Neuronal stem cell (in vitro differentiated cells): ENCODE results near the gene TMBIM4.
A peak's percentile ranks its signal among the peaks of the same experiment; 100 is the strongest.

ENCODE experiments used
- DNase-seq: peaks from one replicate; pipeline ENCODE4 v3.0.0-alpha.2; 2013; ENCODE audit warnings: low spot score
- H2AFZ ChIP-seq: one replicate; pipeline ENCODE4 v1.6.1; 2013; ENCODE audit warnings: mild to moderate bottlenecking, low read length, inconsistent platforms
- H2AK5ac ChIP-seq: 2 replicates; pipeline ENCODE4 v1.6.1; 2013; ENCODE audit warnings: low read depth, mild to moderate bottlenecking, inconsistent platforms, low read length, moderate library complexity, mixed read lengths
- H2BK120ac ChIP-seq: 2 replicates; pipeline ENCODE4 v1.6.1; 2013; ENCODE audit warnings: low read depth, mild to moderate bottlenecking, inconsistent platforms, low read length, moderate library complexity, mixed read lengths
- H2BK12ac ChIP-seq: one replicate; pipeline ENCODE4 v1.6.1; 2013; ENCODE audit warnings: low read length, inconsistent platforms
- H2BK15ac ChIP-seq: 2 replicates; pipeline ENCODE4 v1.6.1; 2013; ENCODE audit warnings: mild to moderate bottlenecking, low read length, inconsistent platforms, mixed read lengths
- H2BK5ac ChIP-seq: one replicate; pipeline ENCODE4 v1.6.1; 2013; ENCODE audit warnings: inconsistent platforms, mild to moderate bottlenecking, low read length, moderate library complexity
- H3K14ac ChIP-seq: one replicate; pipeline ENCODE4 v1.6.1; 2013; ENCODE audit warnings: low read length, inconsistent platforms
- H3K18ac ChIP-seq: 2 replicates; pipeline ENCODE4 v1.6.1; 2013; ENCODE audit warnings: low read length, inconsistent platforms
- H3K23ac ChIP-seq: 2 replicates; pipeline ENCODE4 v1.6.1; 2013; ENCODE audit warnings: low read depth, mild to moderate bottlenecking, mixed read lengths, low read length, inconsistent platforms; ENCODE audit not compliant: poor library complexity
- H3K27ac ChIP-seq: replicated peaks from 3 replicates; pipeline ENCODE4 v1.5.1; 2013; ENCODE audit warnings: low read length, inconsistent platforms
- H3K27me3 ChIP-seq, 3 experiments: 2 replicates each; pipeline ENCODE4 v1.6.1; 2013; ENCODE audit warnings: low read length in 3 of 3, mild to moderate bottlenecking in 2 of 3, inconsistent platforms in 1 of 3, low read depth in 1 of 3, mixed read lengths in 1 of 3, moderate library complexity in 1 of 3; ENCODE audit not compliant: control insufficient read depth in 3 of 3, insufficient read depth in 3 of 3
- H3K36me3 ChIP-seq, 2 donors: replicated peaks in 1 of 2; 2 replicates each; pipeline ENCODE4 v1.6.1; 2013; ENCODE audit warnings: low read length in 2 of 2; ENCODE audit not compliant: control insufficient read depth in 2 of 2, insufficient read depth in 2 of 2
- H3K4ac ChIP-seq: 2 replicates; pipeline ENCODE4 v1.6.1; 2013; ENCODE audit warnings: inconsistent platforms, mild to moderate bottlenecking, low read length, moderate library complexity
- H3K4me1 ChIP-seq, 2 donors: 1 replicate in 1 of 2; 2 replicates in 1 of 2; pipeline ENCODE4 v1.6.1; 2013; ENCODE audit warnings: low read length in 2 of 2, low read depth in 1 of 2; ENCODE audit not compliant: control insufficient read depth in 2 of 2, insufficient read depth in 1 of 2
- H3K4me2 ChIP-seq: one replicate; pipeline ENCODE4 v1.6.1; 2013; ENCODE audit warnings: mild to moderate bottlenecking, low read length, inconsistent platforms; ENCODE audit not compliant: insufficient read depth, poor library complexity, severe bottlenecking
- H3K4me3 ChIP-seq, 2 donors: 2 replicates each; pipeline ENCODE4 v1.5.1; 2013; ENCODE audit warnings: low read length in 2 of 2, mild to moderate bottlenecking in 2 of 2, inconsistent platforms in 1 of 2, moderate library complexity in 1 of 2
- H3K79me1 ChIP-seq: one replicate; pipeline ENCODE4 v1.6.1; 2013; ENCODE audit warnings: low read depth, mild to moderate bottlenecking, inconsistent platforms, low read length, moderate library complexity
- H3K9ac ChIP-seq: one replicate; pipeline ENCODE4 v1.6.1; 2013; ENCODE audit warnings: mild to moderate bottlenecking, low read depth, low read length, inconsistent platforms; ENCODE audit not compliant: poor library complexity
- H3K9me3 ChIP-seq, 2 donors: replicated peaks in 1 of 2; 2 replicates each; pipeline versions ENCODE3 to v1.6.1; 2013; ENCODE audit warnings: low read length in 2 of 2, mild to moderate bottlenecking in 2 of 2, inconsistent platforms in 1 of 2, low read depth in 1 of 2, mixed read lengths in 1 of 2, moderate library complexity in 1 of 2; ENCODE audit not compliant: control insufficient read depth in 2 of 2, insufficient read depth in 1 of 2
- H4K8ac ChIP-seq: one replicate; pipeline ENCODE4 v1.6.1; 2013; ENCODE audit warnings: low read depth, mild to moderate bottlenecking, inconsistent platforms, low read length, moderate library complexity
- H4K91ac ChIP-seq: one replicate; pipeline ENCODE4 v1.6.1; 2013; ENCODE audit warnings: low read length, low read depth, mild to moderate bottlenecking, inconsistent platforms; ENCODE audit not compliant: poor library complexity
- WGBS, 2 donors: extraction: QIAGEN DNeasy Blood & Tissue Kit; methylation state at CpG; one replicate each; pipeline ENCODE4 v1.1.7; 2013; ENCODE audit warnings: missing lambda C conversion rate in 2 of 2, mixed read lengths in 1 of 2; ENCODE audit not compliant: insufficient read length in 2 of 2, insufficient replicate concordance in 1 of 2; ENCODE audit errors: extremely low coverage in 2 of 2; 5-methylcytosine and 5-hydroxymethylcytosine counted together

Gene TMBIM4

GRCh38 chr12:66170606-66171005, 810 bp upstream of the TMBIM4 start:
- Histone ChIP-seq H3K4me1 (no peaks in the 10 kb centered on the region), H4K91ac (no peak overlapping the region), H3K18ac (no peak overlapping the region), H3K9ac (no peak overlapping the region), H3K27ac (no peak overlapping the region), H2BK120ac (no peak overlapping the region), H3K27me3 (no peaks in the 10 kb centered on the region), H2AFZ (no peak overlapping the region), H3K4me2 (no peak overlapping the region), H2BK12ac (no peak overlapping the region), H2BK5ac (no peak overlapping the region), H4K8ac (no peak overlapping the region), H2BK15ac (no peak overlapping the region), H2AK5ac (no peak overlapping the region), H3K14ac (no peak overlapping the region), H3K9me3 (peaks cover 0 to 14% of the 10 kb centered on the region in 2 donors), H3K4me3 (peak overlapping the region; percentile 61 to 64), H3K4ac (no peak overlapping the region), H3K79me1 (no peaks in the 10 kb centered on the region), H3K36me3 (no peaks in the 10 kb centered on the region), H3K23ac (no peak overlapping the region)
- DNase-seq: no peak
- 100% methylated on average over 1 of the region's 3 CpGs for whole genome bisulfite sequencing, 2 donors

GRCh38 chr12:66168410-66168809, 1.4 kb downstream of the TMBIM4 start:
- Histone ChIP-seq H3K23ac (no peak overlapping the region), H3K4me2 (no peak overlapping the region), H2AK5ac (no peak overlapping the region), H3K79me1 (no peaks in the 10 kb centered on the region), H3K36me3 (no peaks in the 10 kb centered on the region), H3K4ac (no peak overlapping the region), H3K18ac (no peak overlapping the region), H3K27me3 (no peaks in the 10 kb centered on the region), H3K4me3 (peak overlapping the region in 1 of 2 donors; percentile 61), H3K9ac (no peak overlapping the region), H2BK12ac (no peak overlapping the region), H4K91ac (no peak overlapping the region), H2BK5ac (no peak overlapping the region), H2BK120ac (no peak overlapping the region), H2BK15ac (no peak overlapping the region), H4K8ac (no peak overlapping the region), H3K27ac (no peak overlapping the region), H3K4me1 (no peaks in the 10 kb centered on the region), H3K14ac (no peak overlapping the region), H3K9me3 (peaks cover 0 to 28% of the 10 kb centered on the region in 2 donors), H2AFZ (no peak overlapping the region)
- WGBS, 2 donors: no CpG with 5 or more reads among the region's 8 CpGs
- no peak for DNase-seq

GRCh38 chr12:66166561-66166960, 3.2 kb downstream of the TMBIM4 start:
- H3K14ac ChIP-seq: no peak overlapping the region
- H2BK120ac ChIP-seq: no peak overlapping the region
- no peak overlapping the region for H4K91ac ChIP-seq
- H3K23ac ChIP-seq: no peak overlapping the region
- no peaks in the 10 kb centered on the region for H3K4me1 ChIP-seq
- no peak overlapping the region for H2BK5ac ChIP-seq
- no peaks in the 10 kb centered on the region for H3K36me3 ChIP-seq
- H2AFZ ChIP-seq: no peak overlapping the region
- H2BK12ac ChIP-seq: no peak overlapping the region
- no peak overlapping the region for H3K27ac ChIP-seq
- H3K4me3 ChIP-seq: no peak overlapping the region
- H2AK5ac ChIP-seq: no peak overlapping the region
- H3K18ac ChIP-seq: no peak overlapping the region
- no peak overlapping the region for H3K9ac ChIP-seq
- H2BK15ac ChIP-seq: no peak overlapping the region
- H3K4ac ChIP-seq: no peak overlapping the region
- no peak overlapping the region for H3K4me2 ChIP-seq
- no peak for DNase-seq
- WGBS, 2 donors: no CpG with 5 or more reads among the region's 2 CpGs
- no peak overlapping the region for H4K8ac ChIP-seq
- H3K79me1 ChIP-seq: no peaks in the 10 kb centered on the region
- H3K27me3 ChIP-seq: no peaks in the 10 kb centered on the region
- peaks cover 0 to 23% of the 10 kb centered on the region in 2 donors for H3K9me3 ChIP-seq

- H3K14ac ChIP-seq: no peak overlapping the region
- no peaks in the 10 kb centered on the region for H3K79me1 ChIP-seq
- H3K36me3 ChIP-seq: no peaks in the 10 kb centered on the region
- no peak for DNase-seq
- no peaks in the 10 kb centered on the region for H3K27me3 ChIP-seq
- H2AFZ ChIP-seq: no peak overlapping the region
- no peak overlapping the region for H2BK12ac ChIP-seq
- no peak overlapping the region for H2BK120ac ChIP-seq
- no CpG with 5 or more reads among the region's 2 CpGs for WGBS, 2 donors
- no peak overlapping the region for H3K23ac ChIP-seq
- no peaks in the 10 kb centered on the region for H3K4me1 ChIP-seq
- H2BK5ac ChIP-seq: no peak overlapping the region
- H3K4ac ChIP-seq: no peak overlapping the region
- no peak overlapping the region for H2AK5ac ChIP-seq
- H3K9ac ChIP-seq: no peak overlapping the region
- H4K91ac ChIP-seq: no peak overlapping the region
- peaks cover 0 to 23% of the 10 kb centered on the region in 2 donors for H3K9me3 ChIP-seq
- no peak overlapping the region for H3K4me2 ChIP-seq
- no peak overlapping the region for H3K4me3 ChIP-seq
- H3K27ac ChIP-seq: no peak overlapping the region
- no peak overlapping the region for H4K8ac ChIP-seq
- H2BK15ac ChIP-seq: no peak overlapping the region
- no peak overlapping the region for H3K18ac ChIP-seq
Observed at GRCh38 chr12:66165141-66165540, 4.7 kb downstream of the TMBIM4 start.
